HG03565 (cell line): ENCODE measurements around the gene ZKSCAN1.

Experiments used
- ATAC-seq: cut with Tn5 transposase; IDR thresholded peaks from one replicate; pipeline ENCODE4 v1.9.1; 2021; ENCODE audit warnings: mild to moderate bottlenecking, moderate library complexity; ENCODE audit not compliant: unreplicated experiment

Gene ZKSCAN1

GRCh38 chr7:100075418-100075817 is 60.0 kb downstream of the ZKSCAN1 start:
- no peak for ATAC-seq

- no peak for ATAC-seq
These were observed 61.8 kb downstream of the ZKSCAN1 start for GRCh38 chr7:100077205-100077604.

GRCh38 chr7:100079024-100079560 is 63.7 kb downstream of the ZKSCAN1 start:
- ATAC-seq, result no peak

DNA sequence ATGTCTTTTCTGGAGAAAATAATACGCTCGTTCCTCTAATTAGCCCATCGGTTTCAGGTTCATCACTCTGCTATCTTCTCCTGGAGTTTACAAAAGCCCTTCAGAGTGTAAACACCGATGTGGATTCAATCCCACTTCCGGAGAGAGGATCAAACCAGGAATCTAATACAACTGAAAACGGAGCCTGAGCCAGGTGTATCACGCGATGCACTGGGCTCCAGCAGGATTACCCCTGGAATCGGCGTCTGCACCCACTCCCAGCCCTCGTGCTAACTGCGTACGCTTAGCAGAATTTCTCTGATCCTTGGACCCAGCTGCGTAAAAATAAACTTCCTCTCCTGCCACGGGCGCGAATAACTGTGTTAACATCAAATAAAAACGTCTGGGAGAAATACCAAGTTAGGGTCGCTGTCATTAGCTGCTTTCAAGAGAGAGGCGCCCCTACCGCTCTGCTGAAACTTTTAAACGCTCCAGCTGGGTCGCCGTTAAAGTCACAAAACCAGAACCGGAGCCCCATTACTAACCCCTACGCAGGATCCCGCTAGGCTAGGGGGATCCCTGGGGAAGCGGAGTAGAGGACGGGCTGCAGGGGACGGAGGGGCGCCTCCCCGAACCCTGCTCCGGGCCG is 65.6 kb downstream of the ZKSCAN1 start:
- ATAC-seq, result no peak

DNA sequence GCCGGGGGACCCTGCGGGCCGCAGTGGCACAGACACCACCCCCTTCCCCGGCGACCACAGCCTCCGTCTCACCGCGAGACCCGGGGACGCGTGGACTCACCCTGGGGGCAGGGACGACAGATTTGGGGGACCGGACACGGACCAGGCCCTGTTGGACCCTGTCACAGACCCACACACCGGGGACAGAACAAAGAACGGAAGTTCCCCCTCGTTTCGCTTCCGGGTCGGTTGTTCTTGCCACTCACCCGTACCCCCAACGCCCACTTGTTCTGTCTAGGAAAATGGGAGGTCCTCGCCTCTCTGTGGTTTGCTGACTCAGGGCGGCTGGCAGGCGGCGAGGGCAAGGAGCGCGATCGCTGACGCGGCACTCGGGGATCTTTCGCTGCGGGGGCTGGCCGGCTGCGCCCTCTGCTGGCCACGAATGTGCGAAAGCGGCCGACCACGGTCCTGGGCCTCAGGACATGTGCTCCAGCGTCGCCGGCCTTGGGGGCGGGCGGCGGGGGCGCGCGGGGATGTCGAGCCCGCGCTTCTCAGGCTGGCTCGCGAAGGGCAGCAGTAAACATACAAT is 66.2 kb downstream of the ZKSCAN1 start, which contains the start of gene ZNF3:
Gene ZNF3, minus strand, starts transcription at position 189 of the 568 bp plus-strand sequence. CDS start 4,366 bp downstream, outside the sequence.
- peak; percentile 73 for ATAC-seq

GRCh38 chr7:100082978-100083377 is 67.6 kb downstream of the ZKSCAN1 start:
- ATAC-seq, result no peak

GRCh38 chr7:100085515-100085914 is 70.1 kb downstream of the ZKSCAN1 start:
- no peak for ATAC-seq

GRCh38 chr7:100087055-100087750 is 71.8 kb downstream of the ZKSCAN1 start:
- ATAC-seq, result no peak

- ATAC-seq, result no peak
These were observed 72.8 kb downstream of the ZKSCAN1 start for GRCh38 chr7:100088095-100088620.

DNA sequence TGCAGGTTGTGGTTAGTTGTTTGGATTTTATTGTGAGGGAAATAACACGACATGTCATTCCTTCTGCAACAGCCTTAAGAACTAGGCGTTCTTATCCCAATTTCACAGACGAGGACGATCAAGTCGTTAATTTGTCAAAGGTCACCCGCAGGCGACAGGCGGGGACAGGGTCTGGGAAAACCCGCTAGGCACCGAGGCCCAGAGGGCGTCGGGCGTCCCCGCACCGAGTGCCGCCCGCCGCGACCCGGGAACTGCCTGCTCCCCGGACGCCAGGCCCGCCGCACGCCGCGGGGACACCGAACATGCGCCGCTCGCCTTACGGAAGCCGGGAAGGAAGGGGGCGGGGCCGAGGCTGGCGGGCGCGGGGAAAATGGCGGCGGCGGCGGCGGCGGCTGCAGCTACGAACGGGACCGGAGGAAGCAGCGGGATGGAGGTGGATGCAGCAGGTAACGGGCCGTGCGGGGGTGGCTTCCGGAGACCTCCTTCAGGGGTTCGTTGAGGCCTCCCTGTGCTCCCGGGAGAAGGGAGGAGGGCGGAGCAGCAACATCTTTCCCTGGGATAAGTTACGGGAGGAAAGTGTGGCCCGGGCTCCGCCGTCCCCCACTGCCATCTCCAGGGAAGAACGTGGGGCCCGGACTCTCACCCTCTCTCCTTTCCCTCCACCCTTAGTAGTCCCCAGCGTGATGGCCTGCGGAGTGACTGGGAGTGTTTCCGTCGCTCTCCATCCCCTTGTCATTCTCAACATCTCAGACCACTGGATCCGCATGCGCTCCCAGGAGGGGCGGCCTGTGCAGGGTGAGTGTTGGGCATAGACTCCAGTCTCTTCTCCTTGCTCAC is 73.4 kb downstream of the ZKSCAN1 start, which contains the start of gene COPS6:
Gene COPS6, plus strand, starts transcription at position 349 of the 837 bp plus-strand sequence. Its CDS starts 22 bp downstream, at position 371.
- ATAC-seq, result no peak

DNA sequence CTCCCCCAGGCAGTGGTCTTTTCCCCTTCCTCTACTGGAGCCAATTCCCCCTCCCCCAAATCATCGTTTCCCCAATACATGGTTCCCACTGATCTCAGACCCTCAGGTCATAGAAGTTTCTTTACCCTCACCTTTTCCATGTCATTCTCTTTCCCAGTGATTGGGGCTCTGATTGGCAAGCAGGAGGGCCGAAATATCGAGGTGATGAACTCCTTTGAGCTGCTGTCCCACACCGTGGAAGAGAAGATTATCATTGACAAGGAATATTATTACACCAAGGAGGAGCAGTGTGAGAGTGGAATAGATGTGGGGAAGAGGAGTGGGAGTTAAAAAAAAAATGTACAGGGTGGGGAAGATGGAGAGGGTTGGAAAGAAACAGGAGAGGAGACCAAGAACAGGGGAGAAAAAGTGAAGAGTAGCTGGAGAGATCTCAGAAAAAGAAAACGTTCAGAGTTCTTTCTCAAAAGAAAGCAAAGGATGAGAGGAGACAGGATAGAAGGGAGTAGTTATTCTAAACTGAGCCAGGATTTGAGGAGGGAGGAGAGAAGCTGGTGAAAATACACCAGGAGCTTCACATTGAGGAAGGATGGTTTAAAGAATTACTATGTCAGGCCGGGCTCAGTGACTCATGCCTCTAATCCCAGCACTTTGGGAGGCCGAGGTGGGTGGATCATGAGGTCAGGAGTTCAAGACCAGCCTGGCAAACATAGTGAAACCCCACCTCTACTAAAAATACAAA is 74.2 kb downstream of the ZKSCAN1 start:
- no peak for ATAC-seq

GRCh38 chr7:100090527-100091410 is 75.4 kb downstream of the ZKSCAN1 start:
- ATAC-seq, result no peak
